ENCODE data around the gene TH.

The TH gene

GRCh38 chr11:2208691-2209369, 37.2 kb upstream of the TH start:
- DNase-seq (ENCODE audit: low read depth) = no peak

GRCh38 chr11:2207773-2208621, 36.4 kb upstream of the TH start:
- DNase-seq (ENCODE audit: low read depth) = no peak

- DNase-seq (ENCODE audit: low read depth) = no peak
Measured at GRCh38 chr11:2207212-2207611, 35.6 kb upstream of the TH start.

GRCh38 chr11:2205981-2206690, 34.5 kb upstream of the TH start:
- no peak for DNase-seq (ENCODE audit: low read depth)

- DNase-seq (ENCODE audit: low read depth) = no peak
Measured at GRCh38 chr11:2205214-2205720, 33.7 kb upstream of the TH start.

GRCh38 chr11:2204361-2205213, 33.0 kb upstream of the TH start:
- no peak for DNase-seq (ENCODE audit: low read depth)

GRCh38 chr11:2203440-2204259, 32.0 kb upstream of the TH start:
- DNase-seq (ENCODE audit: low read depth) = no peak

GRCh38 chr11:2202900-2203439, 31.4 kb upstream of the TH start:
- no peak for DNase-seq (ENCODE audit: low read depth)

- DNase-seq (ENCODE audit: low read depth) = no peak
Measured at GRCh38 chr11:2202071-2202899, 30.7 kb upstream of the TH start.

GRCh38 chr11:2201542-2201941, 29.9 kb upstream of the TH start:
- no peak for DNase-seq (ENCODE audit: low read depth)

GRCh38 chr11:2200957-2201519, 29.4 kb upstream of the TH start:
- DNase-seq (ENCODE audit: low read depth) = no peak

- DNase-seq (ENCODE audit: low read depth) = no peak
Measured at GRCh38 chr11:2200536-2200935, 28.9 kb upstream of the TH start.

- no peak for DNase-seq (ENCODE audit: low read depth)
Measured at GRCh38 chr11:2199466-2200341, 28.1 kb upstream of the TH start.

- no peak for DNase-seq (ENCODE audit: low read depth)
Measured at GRCh38 chr11:2198621-2199365, 27.2 kb upstream of the TH start.

- no peak for DNase-seq (ENCODE audit: low read depth)
Measured at GRCh38 chr11:2197771-2198520, 26.3 kb upstream of the TH start.

GRCh38 chr11:2196970-2197770, 25.6 kb upstream of the TH start:
- DNase-seq (ENCODE audit: low read depth) = peak; percentile 43

Measured in stimulated activated CD8-positive, alpha-beta memory T cell treated with anti-CD3 and anti-CD28 coated beads, Interleukin-12 subunit alpha, Interleukin-12 subunit beta, amount 100 ng/mL, for 1 hour (primary cell).